Endothelial cell of umbilical vein (primary cell): Measurements from ENCODE around the gene CNN1. TPM values are rescaled to one million over a fixed set of nuclear protein-coding genes. Genes with fewer than 3 reads are reported as not detected.
"Not testable (repeated sequence)": the region's sequence is repeated elsewhere in the genome, so short reads cannot be mapped to it uniquely, and the experiment has no call there.

ENCODE experiments used
- BruUV-seq: library from RNA; stranded (reverse); fragments of 400-500 nt; replicated peaks from 2 replicates; lab custom pipeline; 2021; lab: Mats Ljungman, UMichigan
- CTCF ChIA-PET: fragments of 300-600, 350-600 bp; sonication (Branson Sonifier 250); formaldehyde crosslinking; loops from one replicate; lab custom pipeline; 2021; ENCODE audit warnings: antibody characterized with exemption, inconsistent platforms; lab: Charles Lee
- POLR2A ChIA-PET: fragments of 300-600, 350-600 bp; sonication (Branson Sonifier 250); formaldehyde crosslinking; loops from one replicate; lab custom pipeline; 2021; ENCODE audit warnings: antibody characterized with exemption, inconsistent platforms; lab: Charles Lee
- DNase-seq: peaks from one replicate; pipeline ENCODE4 v3.0.0-alpha.2; 2011; ENCODE audit warnings: low read depth, low spot score
- FAIRE-seq: peaks from 2 replicates; lab custom pipeline; 2011; peaks lifted over from hg19 to GRCh38; lab: Jason Lieb, UNC
- H2AFZ ChIP-seq: 2 replicates; pipeline ENCODE4 v1.6.0; 2012; ENCODE audit warnings: low read depth, low read length, control low read depth, inconsistent platforms
- H3K27ac ChIP-seq: 2 replicates; pipeline ENCODE4 v1.5.1; 2011; ENCODE audit warnings: low read depth, mild to moderate bottlenecking, control low read depth, low read length, moderate library complexity; ENCODE audit not compliant: insufficient read depth
- H3K27me3 ChIP-seq, 2 experiments: 2 replicates each; pipeline versions ENCODE4 v1.6.0 to v1.6.1; 2011; ENCODE audit warnings: low read length in 2 of 2, mixed read lengths in 1 of 2; ENCODE audit not compliant: control insufficient read depth in 2 of 2, insufficient read depth in 2 of 2
- H3K36me3 ChIP-seq, 2 experiments: 2 replicates in 1 of 2; 3 replicates in 1 of 2; pipeline ENCODE4 v1.5.1; 2011; ENCODE audit warnings: low read length in 2 of 2, mild to moderate bottlenecking in 1 of 2, moderate library complexity in 1 of 2; ENCODE audit not compliant: control insufficient read depth in 2 of 2, insufficient read depth in 2 of 2; ENCODE audit errors: extremely low read depth in 1 of 2
- H3K4me1 ChIP-seq: 3 replicates; pipeline ENCODE4 v1.5.1; 2011; ENCODE audit warnings: mild to moderate bottlenecking, low read length; ENCODE audit not compliant: control insufficient read depth, insufficient read depth; ENCODE audit errors: extremely low read depth
- H3K4me2 ChIP-seq: 2 replicates; pipeline ENCODE4 v1.6.1; 2011; ENCODE audit warnings: low read length, control low read depth, mixed read lengths; ENCODE audit not compliant: insufficient read depth
- H3K4me3 ChIP-seq, 3 experiments: fragments of 200-600 bp in 1 of 3; sonication (generic), shearing (Covaris generic) in 1 of 3; replicated peaks in 1 of 3; 2 replicates each; pipeline ENCODE4 v1.5.1; 2011 to 2016; ENCODE audit warnings: control low read depth in 3 of 3, low read length in 3 of 3, mild to moderate bottlenecking in 2 of 3, inconsistent platforms in 1 of 3, low read depth in 1 of 3, moderate library complexity in 1 of 3; ENCODE audit not compliant: insufficient read depth in 1 of 3
- H3K79me2 ChIP-seq: 2 replicates; pipeline ENCODE4 v1.6.0; 2012; ENCODE audit warnings: low read length, inconsistent platforms; ENCODE audit not compliant: control insufficient read depth, insufficient read depth
- H3K9ac ChIP-seq: replicated peaks from 2 replicates; pipeline ENCODE3; 2011; ENCODE audit warnings: low read length, control low read depth; ENCODE audit not compliant: insufficient read depth; ENCODE audit errors: extremely low read depth
- H3K9me1 ChIP-seq: replicated peaks from 3 replicates; pipeline ENCODE4 v1.6.0; 2011; ENCODE audit warnings: mild to moderate bottlenecking, low read length; ENCODE audit not compliant: control insufficient read depth, insufficient read depth; ENCODE audit errors: extremely low read depth
- H3K9me3 ChIP-seq: replicated peaks from 2 replicates; pipeline ENCODE4 v1.5.1; 2012; ENCODE audit warnings: low read length, inconsistent platforms; ENCODE audit not compliant: control insufficient read depth, insufficient read depth
- H4K20me1 ChIP-seq: replicated peaks from 2 replicates; pipeline ENCODE3; 2011; ENCODE audit warnings: mild to moderate bottlenecking, low read length; ENCODE audit not compliant: control insufficient read depth, insufficient read depth; ENCODE audit errors: extremely low read depth
- dilution Hi-C: fragments of 300-500 bp; cut with MboI; formaldehyde crosslinking; loops from one replicate; pipeline ENCODE4 v1.15.0; 2019; ENCODE audit warnings: low sequenced_read_pairs; ENCODE audit not compliant: extremely low pct_ligation_motif_present
- intact Hi-C: fragments of 100-400 bp; cut with micrococcal nuclease; formaldehyde crosslinking; loops from one replicate; pipeline ENCODE4 v1.10.0; 2022
- polyA plus RNA-seq, 4 experiments: library from polyadenylated mRNA; depleted of rRNA in 3 of 4; stranded (reverse) in 3 of 4; unstranded in 1 of 4; fragments of >200 nt; gene quantifications; 2 replicates each; pipeline versions ENCODE4 v1.2.1 to v1.2.3, GENCODE V29; 2011 to 2012; ENCODE audit warnings: missing spikeins in 1 of 4
- total RNA-seq: library from RNA; stranded (reverse); gene quantifications from 2 replicates; pipeline ENCODE4 v1.2.3, GENCODE V29; 2021

Gene CNN1
- total and polyA plus RNA-seq, 2 donors (not counting 3 experiments of a cell fraction or from before 2014, with no cell fraction given): 0.76 TPM; not detected in 1

DNA sequence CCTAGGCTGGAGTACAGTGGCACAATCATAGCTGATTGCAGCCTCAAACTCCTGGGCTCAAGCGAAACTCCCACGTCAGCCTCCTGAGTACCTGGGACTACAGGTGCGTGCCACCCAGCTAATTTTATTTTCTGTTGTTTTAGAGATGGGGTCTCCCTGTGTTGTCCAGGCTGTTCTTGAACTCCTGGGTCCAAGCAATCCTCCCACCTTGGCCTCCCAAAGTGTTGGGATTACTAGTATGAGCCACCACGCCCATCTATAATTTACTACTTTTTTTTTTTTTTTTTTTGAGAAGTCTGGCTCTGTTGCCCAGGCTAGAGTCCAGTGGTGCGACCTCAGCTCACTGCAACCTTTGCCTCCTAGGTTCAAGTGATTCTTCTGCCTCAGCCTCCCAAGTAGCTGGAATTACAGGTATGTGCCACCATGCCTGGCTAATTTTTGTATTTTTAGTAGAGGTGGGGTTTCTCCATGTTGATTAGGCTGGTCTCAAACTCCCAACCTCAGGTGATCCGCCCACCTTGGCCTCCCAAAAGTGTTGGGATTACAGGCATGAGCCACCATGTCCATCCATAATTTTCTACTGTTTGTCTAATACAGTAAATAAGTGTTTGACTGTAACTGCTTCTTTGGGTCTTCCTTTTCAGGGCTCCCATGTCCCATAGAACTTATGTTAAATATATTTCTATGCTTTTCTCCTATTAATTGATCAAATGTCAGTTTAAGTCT lies 25.6 kb downstream of the CNN1 start:
- H4K20me1 ChIP-seq, H3K4me3 ChIP-seq, H3K4me1 ChIP-seq, H3K9ac ChIP-seq, FAIRE-seq, H3K27me3 ChIP-seq, DNase-seq, H3K9me3 ChIP-seq, H2AFZ ChIP-seq, POLR2A ChIA-PET, H3K9me1 ChIP-seq, H3K27ac ChIP-seq, H3K4me2 ChIP-seq, H3K79me2 ChIP-seq, dilution Hi-C loops, H3K36me3 ChIP-seq, BruUV-seq: not testable (repeated sequence)
- intact Hi-C loops: loop anchor here (5.0 kb wide), 1 partner anchor 133 kb away; no protein-coding TSS in a partner anchor
- CTCF ChIA-PET: interaction anchor here (1.3 to 1.4 kb wide), 2 partner anchors 8 to 13 kb away, joined by 3 to 4 read pairs; no protein-coding TSS in a partner anchor

DNA sequence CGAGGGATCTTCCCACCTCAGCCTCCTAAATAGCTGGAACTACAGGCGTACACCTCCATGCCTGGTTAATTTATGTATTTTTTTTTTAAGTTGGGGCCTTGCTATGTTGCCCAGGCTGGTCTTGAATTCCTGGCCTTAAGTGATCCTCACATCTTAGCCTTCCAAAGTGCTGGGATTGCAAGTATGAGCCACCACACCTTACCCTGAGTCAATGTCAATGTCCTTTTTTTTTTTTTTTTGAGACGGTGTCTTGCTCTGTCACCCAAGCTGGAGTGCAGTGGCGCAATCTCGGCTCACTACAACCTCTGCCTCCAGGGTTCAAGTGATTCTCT lies 27.0 kb downstream of the CNN1 start:
- CTCF ChIA-PET, BruUV-seq, H4K20me1 ChIP-seq, DNase-seq, H3K9me1 ChIP-seq, H3K27me3 ChIP-seq, intact Hi-C loops, H2AFZ ChIP-seq, H3K79me2 ChIP-seq, dilution Hi-C loops, H3K36me3 ChIP-seq, FAIRE-seq, H3K27ac ChIP-seq, H3K9ac ChIP-seq, H3K4me2 ChIP-seq, H3K4me3 ChIP-seq, H3K9me3 ChIP-seq, POLR2A ChIA-PET, H3K4me1 ChIP-seq: not testable (repeated sequence)
